TTC549 (cell line): ENCODE measurements around the gene HIBADH.

Experiments used
- FAIRE-seq: peaks from 2 replicates; lab custom pipeline; 2012; peaks lifted over from hg19 to GRCh38; lab: Jason Lieb, UNC

The HIBADH gene

GRCh38 chr7:27635728-27636127, 27.0 kb downstream of the HIBADH start:
- FAIRE-seq, result no peak

GRCh38 chr7:27634671-27635493, 27.8 kb downstream of the HIBADH start:
- no peak for FAIRE-seq

- FAIRE-seq, result no peak
These were observed 29.6 kb downstream of the HIBADH start for GRCh38 chr7:27633062-27633461.

GRCh38 chr7:27631391-27631790, 31.3 kb downstream of the HIBADH start:
- FAIRE-seq, result no peak

- no peak for FAIRE-seq
These were observed 35.5 kb downstream of the HIBADH start for GRCh38 chr7:27627146-27627545.

- no peak for FAIRE-seq
These were observed 43.2 kb downstream of the HIBADH start for GRCh38 chr7:27619492-27619891.

- no peak for FAIRE-seq
These were observed 44.9 kb downstream of the HIBADH start for GRCh38 chr7:27617651-27618381.

GRCh38 chr7:27616914-27617548, 45.7 kb downstream of the HIBADH start:
- FAIRE-seq, result no peak

GRCh38 chr7:27616186-27616491, 46.5 kb downstream of the HIBADH start:
- FAIRE-seq, result no peak

- no peak for FAIRE-seq
These were observed 47.1 kb downstream of the HIBADH start for GRCh38 chr7:27615420-27616185.

- no peak for FAIRE-seq
These were observed 48.6 kb downstream of the HIBADH start for GRCh38 chr7:27614095-27614494.

GRCh38 chr7:27611059-27611458, 51.6 kb downstream of the HIBADH start:
- no peak for FAIRE-seq

GRCh38 chr7:27608776-27609495, 53.7 kb downstream of the HIBADH start:
- no peak for FAIRE-seq

- FAIRE-seq, result no peak
These were observed 55.5 kb downstream of the HIBADH start for GRCh38 chr7:27607210-27607606.

GRCh38 chr7:27606270-27607209, 56.1 kb downstream of the HIBADH start:
- no peak for FAIRE-seq

- peak; percentile 90 for FAIRE-seq
These were observed 56.9 kb downstream of the HIBADH start for GRCh38 chr7:27605689-27606269.

- FAIRE-seq, result no peak
These were observed 57.4 kb downstream of the HIBADH start for GRCh38 chr7:27605283-27605682.

- no peak for FAIRE-seq
These were observed 58.9 kb downstream of the HIBADH start for GRCh38 chr7:27603813-27604212.

GRCh38 chr7:27602766-27603165, 59.9 kb downstream of the HIBADH start:
- FAIRE-seq, result no peak

GRCh38 chr7:27601217-27601616, 61.5 kb downstream of the HIBADH start:
- no peak for FAIRE-seq
